Activated CD4-positive, alpha-beta memory T cell treated with anti-CD3 and anti-CD28 coated beads for 36 hours (primary cell): Measurements from ENCODE around the gene MTF2. TPM values are rescaled to one million over a fixed set of nuclear protein-coding genes. Genes with fewer than 3 reads are reported as not detected.
"Not testable (repeated sequence)": the region's sequence is repeated elsewhere in the genome, so short reads cannot be mapped to it uniquely, and the experiment has no call there.

Source experiments
- CTCF ChIA-PET: fragments of 350-600 bp; sonication (Branson Sonifier 250); formaldehyde crosslinking; loops from one replicate; lab custom pipeline; 2021; ENCODE audit warnings: antibody characterized with exemption, inconsistent platforms; lab: Charles Lee
- POLR2A ChIA-PET: fragments of 350-600 bp; sonication (Branson Sonifier 250); formaldehyde crosslinking; loops from one replicate; lab custom pipeline; 2021; ENCODE audit warnings: antibody characterized with exemption; lab: Charles Lee
- DNase-seq: peaks from one replicate; pipeline ENCODE4 v3.0.0-alpha.2; 2020
- H3K27ac Mint-ChIP-seq: one replicate; pipeline ENCODE4 v1.8.0; 2021; ENCODE audit warnings: mixed read lengths
- H3K27me3 Mint-ChIP-seq: one replicate; pipeline ENCODE4 v1.8.0; 2021; ENCODE audit warnings: mixed read lengths
- H3K36me3 Mint-ChIP-seq: one replicate; pipeline ENCODE4 v1.8.0; 2021; ENCODE audit warnings: mixed read lengths
- H3K4me1 Mint-ChIP-seq: one replicate; pipeline ENCODE4 v1.8.0; 2021; ENCODE audit warnings: low read depth, mixed read lengths
- H3K4me3 Mint-ChIP-seq: one replicate; pipeline ENCODE4 v1.8.0; 2021; ENCODE audit warnings: mild to moderate bottlenecking, mixed read lengths
- H3K9me3 Mint-ChIP-seq: one replicate; pipeline ENCODE4 v1.8.0; 2021; ENCODE audit warnings: mixed read lengths
- intact Hi-C: fragments of 100-400 bp; cut with micrococcal nuclease; formaldehyde crosslinking; loops from one replicate; pipeline ENCODE4 v1.15.1; 2023
- total RNA-seq, 2 experiments: library from RNA; stranded (reverse); gene quantifications; one replicate each; pipeline ENCODE4 v1.2.3, GENCODE V29; 2021

MTF2 gene
- 10 to 100 TPM; 53.6 to 55.1 TPM for total RNA-seq

- Mint-ChIP-seq H3K4me3 (peak within 1 kb of the TSS; percentile 85), H3K36me3 (peaks cover 14% of the 10 kb centered on the region), H3K4me1 (peaks cover 28% of the 10 kb centered on the region), H3K27ac (peak within 1 kb of the TSS; percentile 88), H3K27me3 (no peaks in the 10 kb centered on the region), H3K9me3 (peaks cover 2% of the 10 kb centered on the region)
- intact Hi-C loops, result loop anchor here (1.0 to 10.0 kb wide), 6 partner anchors 37 to 528 kb away; partner anchors contain the start of genes CCDC18, DIPK1A and TMED5
- POLR2A ChIA-PET, result interaction anchor here (0.6 to 3.3 kb wide), 13 partner anchors 10 to 267 kb away, joined by 3 to 15 read pairs (median 5); partner anchors contain the start of genes DIPK1A, DR1 and RPL5
- CTCF ChIA-PET, result interaction anchor here (0.8 to 3.1 kb wide), 16 partner anchors 14 to 355 kb away, joined by 3 to 30 read pairs (median 4); no protein-coding TSS in a partner anchor
- peak; percentile 97 for DNase-seq
These were observed at the start of gene MTF2 for GRCh38 chr1:93078986-93079654. TSS of gene MTF2 (plus strand) at chr1:93079283. CDS start at chr1:93079527, 244 bp downstream.

DNA sequence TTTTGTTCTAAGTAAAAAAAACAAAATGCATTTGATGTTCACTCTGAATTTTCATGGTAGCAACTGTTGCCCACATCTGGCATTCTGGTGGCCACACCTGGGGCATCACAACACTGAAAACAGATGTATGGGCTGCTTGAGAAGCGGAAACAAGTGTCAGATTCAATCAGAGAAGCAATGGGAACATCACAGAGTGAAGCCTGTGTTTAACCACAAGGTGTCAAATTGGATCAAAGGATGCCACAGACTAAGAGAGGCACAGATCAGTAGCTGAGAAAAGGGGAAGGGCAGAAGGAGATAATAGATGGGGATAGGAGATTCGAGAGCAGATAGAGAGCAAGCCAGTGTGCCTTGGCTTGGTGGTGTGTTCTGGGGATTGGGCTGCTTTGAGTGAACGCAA lies 49.8 kb upstream of the MTF2 start:
- ChIA-PET POLR2A (no interaction called here), CTCF (interaction anchor here (1.2 to 1.9 kb wide), 2 partner anchors 9 to 33 kb away, joined by 3 to 10 read pairs; no protein-coding TSS in a partner anchor)
- Mint-ChIP-seq H3K9me3 (no peaks in the 10 kb centered on the region), H3K36me3 (no peaks in the 10 kb centered on the region), H3K27ac (no peak overlapping the region), H3K4me1 (peaks cover 22% of the 10 kb centered on the region), H3K4me3 (no peak overlapping the region), H3K27me3 (peaks cover 3% of the 10 kb centered on the region)
- intact Hi-C loops, result no loop called here
- peak; percentile 29 for DNase-seq

DNA sequence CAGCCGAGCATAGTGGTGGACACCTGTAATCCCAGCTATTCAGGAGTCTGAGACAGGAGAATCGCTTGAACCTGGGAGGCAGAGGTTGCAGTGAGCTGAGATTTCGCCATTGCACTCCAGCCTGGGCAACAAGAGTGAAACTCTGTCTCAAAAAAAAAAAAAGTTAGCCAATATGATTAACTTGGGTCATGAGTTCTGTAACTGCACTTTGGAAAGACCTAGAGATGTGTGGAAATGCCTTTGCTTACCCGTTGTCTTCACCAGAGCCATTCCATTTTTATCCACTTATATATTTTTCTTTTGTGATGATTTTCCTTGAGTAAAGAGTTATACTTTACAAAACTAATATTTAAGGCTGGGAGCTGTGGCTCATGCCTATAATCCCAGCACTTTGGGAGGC lies 48.9 kb upstream of the MTF2 start:
- POLR2A ChIA-PET, H3K9me3 Mint-ChIP-seq, DNase-seq, H3K27ac Mint-ChIP-seq, H3K4me3 Mint-ChIP-seq, H3K36me3 Mint-ChIP-seq, intact Hi-C loops, H3K27me3 Mint-ChIP-seq: not testable (repeated sequence)
- CTCF ChIA-PET, result interaction anchor here (0.9 to 1.9 kb wide), 3 partner anchors 10 to 193 kb away, joined by 3 to 10 read pairs (median 3); no protein-coding TSS in a partner anchor
- H3K4me1 Mint-ChIP-seq, result peaks cover 22% of the 10 kb centered on the region

- CTCF ChIA-PET, result no interaction called here
- peaks cover 22% of the 10 kb centered on the region for H3K4me1 Mint-ChIP-seq
- no peaks in the 10 kb centered on the region for H3K27me3 Mint-ChIP-seq
- no peak for DNase-seq
- no peaks in the 10 kb centered on the region for H3K36me3 Mint-ChIP-seq
- POLR2A ChIA-PET, result no interaction called here
- no peaks in the 10 kb centered on the region for H3K9me3 Mint-ChIP-seq
- H3K4me3 Mint-ChIP-seq, result no peak overlapping the region
- intact Hi-C loops, result no loop called here
- no peak overlapping the region for H3K27ac Mint-ChIP-seq
These were observed 47.4 kb upstream of the MTF2 start for GRCh38 chr1:93031711-93032110.

GRCh38 chr1:93033029-93033428 lies 46.1 kb upstream of the MTF2 start:
- POLR2A ChIA-PET, result no interaction called here
- no peaks in the 10 kb centered on the region for H3K36me3 Mint-ChIP-seq
- CTCF ChIA-PET, result interaction anchor here (0.9 kb wide), 1 partner anchor 11 kb away, joined by 3 read pairs; no protein-coding TSS in a partner anchor
- H3K4me3 Mint-ChIP-seq, result no peak overlapping the region
- no peaks in the 10 kb centered on the region for H3K27me3 Mint-ChIP-seq
- H3K9me3 Mint-ChIP-seq, result no peaks in the 10 kb centered on the region
- no peak for DNase-seq
- intact Hi-C loops, result no loop called here
- H3K4me1 Mint-ChIP-seq, result peaks cover 22% of the 10 kb centered on the region
- no peak overlapping the region for H3K27ac Mint-ChIP-seq

- intact Hi-C loops, result no loop called here
- H3K27me3 Mint-ChIP-seq, result no peaks in the 10 kb centered on the region
- H3K9me3 Mint-ChIP-seq, result no peaks in the 10 kb centered on the region
- DNase-seq, result no peak
- H3K27ac Mint-ChIP-seq, result no peak overlapping the region
- no peaks in the 10 kb centered on the region for H3K36me3 Mint-ChIP-seq
- CTCF ChIA-PET, result no interaction called here
- no peak overlapping the region for H3K4me3 Mint-ChIP-seq
- peaks cover 23% of the 10 kb centered on the region for H3K4me1 Mint-ChIP-seq
- POLR2A ChIA-PET, result no interaction called here
These were observed 45.3 kb upstream of the MTF2 start for GRCh38 chr1:93033785-93034184.

DNA sequence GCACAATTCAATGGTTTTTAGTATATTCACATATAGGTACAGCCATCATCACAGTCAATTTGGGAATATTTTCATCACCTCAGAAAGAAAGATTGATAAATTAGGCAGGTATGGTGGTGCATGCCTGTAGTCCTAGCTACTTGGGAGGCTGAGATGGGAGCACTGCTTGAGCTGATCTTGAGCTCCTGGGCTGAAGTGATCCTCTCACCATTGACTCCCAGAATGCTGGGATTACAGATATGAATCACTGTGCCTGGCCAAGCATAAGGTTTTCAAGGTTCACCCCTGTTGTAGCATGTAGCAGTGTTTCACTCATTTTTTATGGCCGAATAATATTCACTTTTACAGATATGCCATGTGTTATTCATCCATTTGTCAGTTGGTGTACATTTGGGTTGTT lies 44.7 kb upstream of the MTF2 start:
- no peak for DNase-seq
- ChIA-PET POLR2A (no interaction called here), CTCF (interaction anchor here (0.7 kb wide), 1 partner anchor 28 kb away, joined by 3 read pairs; no protein-coding TSS in a partner anchor)
- Mint-ChIP-seq H3K9me3 (no peaks in the 10 kb centered on the region), H3K27ac (no peak overlapping the region), H3K27me3 (no peaks in the 10 kb centered on the region), H3K36me3 (no peaks in the 10 kb centered on the region), H3K4me3 (no peak overlapping the region), H3K4me1 (peaks cover 21% of the 10 kb centered on the region)
- intact Hi-C loops, result no loop called here

DNA sequence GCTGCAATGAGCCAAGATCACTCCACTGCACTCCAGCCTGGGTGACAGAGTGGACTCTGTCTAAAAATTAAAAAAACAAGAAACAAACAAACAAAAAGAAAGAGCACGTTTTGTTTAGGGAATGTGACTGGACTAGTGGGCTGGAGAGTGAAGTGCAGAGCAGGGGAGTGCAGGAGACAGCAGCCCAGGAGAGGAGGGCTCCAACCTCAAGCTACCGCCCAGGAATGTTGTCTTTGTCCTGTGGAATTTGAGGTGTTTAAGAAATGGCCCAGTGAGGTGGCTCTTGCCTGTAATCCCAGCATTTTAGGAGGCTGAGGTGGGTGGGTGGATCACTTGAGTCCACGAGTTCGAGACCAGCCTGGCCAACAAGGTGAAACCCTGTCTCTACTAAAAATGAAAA lies 42.4 kb upstream of the MTF2 start:
- H3K36me3 Mint-ChIP-seq, result no peaks in the 10 kb centered on the region
- no peak overlapping the region for H3K27ac Mint-ChIP-seq
- no peaks in the 10 kb centered on the region for H3K9me3 Mint-ChIP-seq
- ChIA-PET POLR2A (no interaction called here), CTCF (interaction anchor here (1.2 kb wide), 1 partner anchor 593 kb away, joined by 3 read pairs; no protein-coding TSS in a partner anchor)
- H3K4me3 Mint-ChIP-seq, result no peak overlapping the region
- H3K4me1 Mint-ChIP-seq, result peaks cover 23% of the 10 kb centered on the region
- no peak for DNase-seq
- intact Hi-C loops, result no loop called here
- no peaks in the 10 kb centered on the region for H3K27me3 Mint-ChIP-seq

- peak; percentile 21 for DNase-seq
- Mint-ChIP-seq H3K9me3 (no peaks in the 10 kb centered on the region), H3K4me3 (peak overlapping the region; percentile 71), H3K4me1 (peaks cover 28% of the 10 kb centered on the region), H3K27me3 (no peaks in the 10 kb centered on the region), H3K27ac (peak overlapping the region; percentile 88), H3K36me3 (no peaks in the 10 kb centered on the region)
- CTCF ChIA-PET, result interaction anchor here (0.8 to 1.7 kb wide), 7 partner anchors 9 to 262 kb away, joined by 3 to 8 read pairs (median 4); no protein-coding TSS in a partner anchor
- intact Hi-C loops, result loop anchor here (1.0 to 5.0 kb wide), 6 partner anchors 18 to 651 kb away; partner anchors contain the start of gene MTF2
- POLR2A ChIA-PET, result interaction anchor here (0.7 to 1.4 kb wide), 6 partner anchors 22 to 210 kb away, joined by 3 to 6 read pairs (median 4); partner anchors contain the start of genes DIPK1A and MTF2
These were observed 36.7 kb upstream of the MTF2 start for GRCh38 chr1:93042187-93043056.

GRCh38 chr1:93043057-93043557 lies 36.0 kb upstream of the MTF2 start:
- CTCF ChIA-PET, result interaction anchor here (0.8 to 1.7 kb wide), 7 partner anchors 8 to 262 kb away, joined by 3 to 8 read pairs (median 4); no protein-coding TSS in a partner anchor
- Mint-ChIP-seq H3K27ac (peak overlapping the region; percentile 88), H3K4me3 (peak overlapping the region; percentile 71), H3K36me3 (no peaks in the 10 kb centered on the region), H3K9me3 (no peaks in the 10 kb centered on the region), H3K27me3 (no peaks in the 10 kb centered on the region), H3K4me1 (peaks cover 28% of the 10 kb centered on the region)
- intact Hi-C loops, result loop anchor here (2.0 to 5.0 kb wide), 2 partner anchors 18 to 61 kb away; no protein-coding TSS in a partner anchor
- POLR2A ChIA-PET, result interaction anchor here (1.0 to 1.4 kb wide), 5 partner anchors 22 to 211 kb away, joined by 3 to 6 read pairs (median 5); partner anchors contain the start of genes DIPK1A and MTF2
- no peak for DNase-seq

GRCh38 chr1:93047618-93048017 lies 31.5 kb upstream of the MTF2 start:
- DNase-seq, result no peak
- no peak overlapping the region for H3K4me3 Mint-ChIP-seq
- ChIA-PET CTCF (interaction anchor here (1.0 kb wide), 1 partner anchor 14 kb away, joined by 4 read pairs; no protein-coding TSS in a partner anchor), POLR2A (no interaction called here)
- H3K27ac Mint-ChIP-seq, result no peak overlapping the region
- no peaks in the 10 kb centered on the region for H3K36me3 Mint-ChIP-seq
- H3K4me1 Mint-ChIP-seq, result peaks cover 4% of the 10 kb centered on the region
- H3K9me3 Mint-ChIP-seq, result no peaks in the 10 kb centered on the region
- H3K27me3 Mint-ChIP-seq, result no peaks in the 10 kb centered on the region
- intact Hi-C loops, result no loop called here
